ENCODE measurements around the gene FLII.
"Not testable (repeated sequence)": the region's sequence is repeated elsewhere in the genome, so short reads cannot be mapped to it uniquely, and the experiment has no call there.

- not testable (repeated sequence) for TF ChIP-seq EZH2 (IDR thresholded peaks at IDR 0.05); CTCF (IDR thresholded peaks at IDR 0.05 in 2 of 3, conservative IDR thresholded peaks at IDR 0.05 in 1 of 3; ENCODE audit: borderline replicate concordance in 1 of 3, insufficient read depth in 1 of 3, low read depth in 2 of 3, low read length in 2 of 3); POLR2AphosphoS5 (IDR thresholded peaks at IDR 0.05; ENCODE audit: low read depth, low read length); EZH2phosphoT487 (IDR thresholded peaks at IDR 0.05; ENCODE audit: borderline replicate concordance)
These were observed 39.5 kb upstream of the FLII start for GRCh38 chr17:18298061-18298460.

Measured in HCT116 (cell line).